ENCODE measurements around the gene PRDM15.

PRDM15 gene

DNA sequence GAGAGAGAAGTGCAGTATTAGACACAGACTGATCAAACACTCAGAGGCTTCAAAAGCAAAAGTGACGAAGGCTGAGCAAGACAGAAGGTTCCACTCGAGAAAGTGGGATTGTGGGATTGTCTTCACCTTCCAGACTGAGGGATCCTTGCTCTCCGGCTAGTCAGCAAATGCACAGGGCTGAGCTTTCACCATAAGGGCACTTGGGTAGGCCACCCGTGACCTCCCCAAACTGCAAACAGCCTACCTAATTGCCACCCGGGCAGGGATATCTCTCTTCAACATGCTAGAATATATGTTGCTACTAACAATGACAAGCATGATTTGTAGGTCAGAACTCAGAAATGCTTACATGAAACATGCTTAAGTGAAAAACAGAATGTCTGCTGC is 77.0 kb downstream of the PRDM15 start:
- no peaks in the 10 kb centered on the region for H3K79me2 ChIP-seq (ENCODE audit: insufficient read depth, low read length)
- TF ChIP-seq, protein P1, sequence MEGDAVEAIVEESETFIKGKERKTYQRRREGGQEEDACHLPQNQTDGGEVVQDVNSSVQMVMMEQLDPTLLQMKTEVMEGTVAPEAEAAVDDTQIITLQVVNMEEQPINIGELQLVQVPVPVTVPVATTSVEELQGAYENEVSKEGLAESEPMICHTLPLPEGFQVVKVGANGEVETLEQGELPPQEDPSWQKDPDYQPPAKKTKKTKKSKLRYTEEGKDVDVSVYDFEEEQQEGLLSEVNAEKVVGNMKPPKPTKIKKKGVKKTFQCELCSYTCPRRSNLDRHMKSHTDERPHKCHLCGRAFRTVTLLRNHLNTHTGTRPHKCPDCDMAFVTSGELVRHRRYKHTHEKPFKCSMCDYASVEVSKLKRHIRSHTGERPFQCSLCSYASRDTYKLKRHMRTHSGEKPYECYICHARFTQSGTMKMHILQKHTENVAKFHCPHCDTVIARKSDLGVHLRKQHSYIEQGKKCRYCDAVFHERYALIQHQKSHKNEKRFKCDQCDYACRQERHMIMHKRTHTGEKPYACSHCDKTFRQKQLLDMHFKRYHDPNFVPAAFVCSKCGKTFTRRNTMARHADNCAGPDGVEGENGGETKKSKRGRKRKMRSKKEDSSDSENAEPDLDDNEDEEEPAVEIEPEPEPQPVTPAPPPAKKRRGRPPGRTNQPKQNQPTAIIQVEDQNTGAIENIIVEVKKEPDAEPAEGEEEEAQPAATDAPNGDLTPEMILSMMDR (conservative IDR thresholded peaks at IDR 0.05; ENCODE audit: low read length): no peak
- no peak for TF ChIP-seq EZH2phosphoT487 (IDR thresholded peaks at IDR 0.05; ENCODE audit: borderline replicate concordance)
- no peak overlapping the region for H3K4me3 ChIP-seq (ENCODE audit: low read length, poor library complexity, severe bottlenecking)
- no peaks in the 10 kb centered on the region for H4K20me1 ChIP-seq (ENCODE audit: insufficient read depth, low read length, poor library complexity, severe bottlenecking)
- no peaks in the 10 kb centered on the region for H3K4me1 ChIP-seq (ENCODE audit: insufficient read depth, low read length, poor library complexity, severe bottlenecking)
- H3K9ac ChIP-seq (ENCODE audit: low read depth, low read length, poor library complexity, severe bottlenecking): no peak overlapping the region
- H3K9me2 ChIP-seq (replicated peaks; ENCODE audit: low read depth, low read length): no peaks in the 10 kb centered on the region
- peaks cover 43% of the 10 kb centered on the region; the same call in 1 of the 2 replicates for H3K36me3 ChIP-seq (ENCODE audit: insufficient read depth, low read length)
- H3K4me2 ChIP-seq (ENCODE audit: low read depth, low read length, poor library complexity, severe bottlenecking): no peak overlapping the region
- no peaks in the 10 kb centered on the region for H3F3A ChIP-seq (ENCODE audit: low read depth)
- H3K27me3 ChIP-seq (ENCODE audit: insufficient read depth, low read length, poor library complexity, severe bottlenecking): no peaks in the 10 kb centered on the region
- no peaks in the 10 kb centered on the region for H3K9me3 ChIP-seq (ENCODE audit: insufficient read depth, low read depth, low read length)
- no peak overlapping the region for H2AFZ ChIP-seq (ENCODE audit: low read length)

DNA sequence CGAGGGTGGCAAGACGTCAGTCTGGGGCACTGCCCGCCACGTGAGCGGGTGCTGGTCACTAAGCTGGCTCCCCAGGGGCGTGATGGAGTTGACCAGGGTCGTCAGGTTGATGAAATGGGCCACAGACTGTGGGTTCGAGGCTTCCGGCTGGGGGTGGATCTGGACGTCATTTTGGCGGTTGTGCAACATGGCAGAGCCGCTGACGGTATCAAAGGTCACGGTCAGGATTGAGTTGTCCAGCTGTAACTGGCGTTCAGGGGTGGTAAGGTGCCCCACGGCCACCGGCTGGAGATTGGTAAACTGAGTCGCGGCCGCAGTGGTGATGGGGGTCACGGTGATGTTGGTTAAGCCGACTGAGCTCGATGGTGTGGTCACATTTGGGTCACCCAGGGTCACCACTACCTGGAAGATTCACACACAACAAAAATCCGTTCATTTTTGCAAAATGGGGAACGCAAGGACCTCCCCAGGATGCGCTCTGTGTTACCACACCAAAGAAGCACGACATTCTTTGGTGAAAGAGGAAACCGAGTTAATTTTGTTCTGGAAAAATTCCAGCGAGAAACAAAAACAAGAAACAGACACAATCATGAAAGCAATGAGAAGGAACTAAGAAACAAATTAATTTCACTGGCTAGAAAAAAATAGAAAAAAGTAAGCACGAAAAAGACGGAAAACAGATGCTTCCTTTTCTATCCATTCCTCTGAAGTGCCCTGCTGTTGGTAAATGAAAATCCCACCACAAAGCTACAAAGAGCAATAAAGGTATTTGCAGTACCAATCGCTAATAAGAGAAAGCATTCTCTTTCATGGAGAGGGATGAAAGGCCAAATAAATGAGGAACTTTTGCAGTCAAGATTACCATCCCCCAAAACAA is 77.6 kb downstream of the PRDM15 start:
- Histone ChIP-seq H3K4me3 (ENCODE audit: low read length, poor library complexity, severe bottlenecking) (no peak overlapping the region), H4K20me1 (ENCODE audit: insufficient read depth, low read length, poor library complexity, severe bottlenecking) (no peaks in the 10 kb centered on the region), H3F3A (ENCODE audit: low read depth) (no peaks in the 10 kb centered on the region), H3K36me3 (ENCODE audit: insufficient read depth, low read length) (peaks cover 43% of the 10 kb centered on the region; the same call in 1 of the 2 replicates), H3K4me2 (ENCODE audit: low read depth, low read length, poor library complexity, severe bottlenecking) (no peak overlapping the region), H3K79me2 (ENCODE audit: insufficient read depth, low read length) (no peaks in the 10 kb centered on the region), H3K9ac (ENCODE audit: low read depth, low read length, poor library complexity, severe bottlenecking) (no peak overlapping the region), H3K4me1 (ENCODE audit: insufficient read depth, low read length, poor library complexity, severe bottlenecking) (no peaks in the 10 kb centered on the region), H3K9me2 (replicated peaks; ENCODE audit: low read depth, low read length) (no peaks in the 10 kb centered on the region), H3K9me3 (ENCODE audit: insufficient read depth, low read depth, low read length) (no peaks in the 10 kb centered on the region), H2AFZ (ENCODE audit: low read length) (no peak overlapping the region), H3K27me3 (ENCODE audit: insufficient read depth, low read length, poor library complexity, severe bottlenecking) (no peaks in the 10 kb centered on the region)
- no peak for TF ChIP-seq EZH2phosphoT487 (IDR thresholded peaks at IDR 0.05; ENCODE audit: borderline replicate concordance)
- TF ChIP-seq, protein P1 (conservative IDR thresholded peaks at IDR 0.05; ENCODE audit: low read length): no peak

DNA sequence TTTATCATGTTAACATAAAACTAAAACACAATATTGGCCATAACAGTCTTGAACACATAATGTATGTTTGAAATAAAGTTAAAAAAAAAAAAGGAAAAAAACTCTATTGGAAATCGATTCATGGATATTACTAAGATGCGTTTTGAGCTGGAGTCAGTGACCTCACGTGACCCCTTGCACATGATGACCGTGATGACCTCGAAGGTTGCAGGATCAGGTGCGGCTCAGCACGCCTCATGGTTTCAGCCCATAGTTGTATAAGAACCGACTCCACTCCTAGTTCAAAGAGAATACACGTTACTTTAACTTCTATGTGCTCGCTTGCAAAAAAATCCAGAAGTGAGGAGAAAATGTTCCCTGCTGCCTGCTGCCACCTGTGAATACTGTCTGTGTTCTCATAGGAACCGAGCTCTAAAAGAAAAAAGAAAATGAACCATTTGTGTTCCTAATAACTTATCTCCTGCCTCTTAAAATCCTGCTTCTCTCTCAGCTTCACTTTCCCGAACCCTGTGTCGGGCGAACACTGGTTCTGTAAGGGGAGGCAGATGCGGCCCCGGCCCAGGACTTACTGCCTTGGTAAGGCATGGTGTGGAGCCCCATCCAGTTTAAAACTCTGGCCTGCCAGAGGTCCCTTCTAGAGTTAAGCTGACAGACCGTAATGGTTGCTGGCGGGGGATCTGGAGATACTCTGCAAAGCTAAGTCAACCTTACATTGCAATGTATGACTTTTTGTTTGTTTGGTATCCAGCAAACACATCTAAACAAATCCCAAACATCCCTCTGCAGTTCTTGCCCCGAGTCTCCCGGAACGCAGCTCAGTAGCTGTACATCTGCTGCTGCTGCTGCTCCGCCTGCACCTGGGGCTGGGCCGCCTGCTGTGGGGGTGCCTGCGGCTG is 78.5 kb downstream of the PRDM15 start:
- Histone ChIP-seq H3K79me2 (ENCODE audit: insufficient read depth, low read length) (no peaks in the 10 kb centered on the region), H3K9me2 (replicated peaks; ENCODE audit: low read depth, low read length) (no peaks in the 10 kb centered on the region), H3K27me3 (ENCODE audit: insufficient read depth, low read length, poor library complexity, severe bottlenecking) (no peaks in the 10 kb centered on the region), H3K4me1 (ENCODE audit: insufficient read depth, low read length, poor library complexity, severe bottlenecking) (no peaks in the 10 kb centered on the region), H3K9ac (ENCODE audit: low read depth, low read length, poor library complexity, severe bottlenecking) (no peak overlapping the region), H3F3A (ENCODE audit: low read depth) (no peaks in the 10 kb centered on the region), H4K20me1 (ENCODE audit: insufficient read depth, low read length, poor library complexity, severe bottlenecking) (no peaks in the 10 kb centered on the region), H3K4me2 (ENCODE audit: low read depth, low read length, poor library complexity, severe bottlenecking) (no peak overlapping the region), H3K36me3 (ENCODE audit: insufficient read depth, low read length) (peaks cover 43% of the 10 kb centered on the region; the same call in 1 of the 2 replicates), H3K9me3 (ENCODE audit: insufficient read depth, low read depth, low read length) (no peaks in the 10 kb centered on the region), H2AFZ (ENCODE audit: low read length) (no peak overlapping the region), H3K4me3 (ENCODE audit: low read length, poor library complexity, severe bottlenecking) (no peak overlapping the region)
- TF ChIP-seq, protein P1 (conservative IDR thresholded peaks at IDR 0.05; ENCODE audit: low read length): no peak
- no peak for TF ChIP-seq EZH2phosphoT487 (IDR thresholded peaks at IDR 0.05; ENCODE audit: borderline replicate concordance)
